Umbilical cord (tissue), 2 donors: ENCODE measurements around the gene SCMH1. TPM values are rescaled to one million over a fixed set of nuclear protein-coding genes. Genes with fewer than 3 reads are reported as not detected.
"Not testable (repeated sequence)": the region's sequence is repeated elsewhere in the genome, so short reads cannot be mapped to it uniquely, and the experiment has no call there.

Source experiments
- DNase-seq: peaks from one replicate; pipeline ENCODE4 v3.0.0-alpha.2; 2015; ENCODE audit warnings: low spot score
- total RNA-seq: library from RNA; depleted of rRNA; stranded (reverse); fragments of >200 nt; gene quantifications from one replicate; pipeline ENCODE4 v1.2.3, GENCODE V29; 2014; ENCODE audit warnings: low replicate concordance; ENCODE audit not compliant: insufficient read depth

The SCMH1 gene
- total RNA-seq, 1 donor from 2014 or later, result 120 TPM

- no peak for DNase-seq
These were observed 87.0 kb downstream of the SCMH1 start for GRCh38 chr1:41155105-41155504.

GRCh38 chr1:41153750-41154274 is 88.3 kb downstream of the SCMH1 start:
- DNase-seq, result no peak

- peak; percentile 79 for DNase-seq
These were observed 89.5 kb downstream of the SCMH1 start for GRCh38 chr1:41152622-41153044.

- peak; percentile 2 for DNase-seq
These were observed 90.3 kb downstream of the SCMH1 start for GRCh38 chr1:41151846-41152245.

- no peak for DNase-seq
These were observed 92.5 kb downstream of the SCMH1 start for GRCh38 chr1:41149570-41149969.

- DNase-seq, result no peak
These were observed 97.8 kb downstream of the SCMH1 start for GRCh38 chr1:41144285-41144684.

GRCh38 chr1:41138549-41138948 is 103.6 kb downstream of the SCMH1 start:
- DNase-seq, result no peak

- no peak for DNase-seq
These were observed 106.7 kb downstream of the SCMH1 start for GRCh38 chr1:41135196-41135947.

- not testable (repeated sequence) for DNase-seq
These were observed 107.8 kb downstream of the SCMH1 start for GRCh38 chr1:41134325-41134724.

- DNase-seq, result peak; percentile 20
These were observed 119.1 kb downstream of the SCMH1 start for GRCh38 chr1:41122851-41123518.

GRCh38 chr1:41122148-41122547 is 120.0 kb downstream of the SCMH1 start:
- no peak for DNase-seq

GRCh38 chr1:41118645-41119044 is 123.5 kb downstream of the SCMH1 start:
- DNase-seq, result no peak

GRCh38 chr1:41117241-41117640 is 124.9 kb downstream of the SCMH1 start:
- DNase-seq, result not testable (repeated sequence)

GRCh38 chr1:41110736-41111135 is 131.4 kb downstream of the SCMH1 start:
- DNase-seq, result no peak

- DNase-seq, result no peak
These were observed 131.8 kb downstream of the SCMH1 start for GRCh38 chr1:41110286-41110685.

- DNase-seq, result peak; percentile 91
These were observed 132.6 kb downstream of the SCMH1 start for GRCh38 chr1:41109310-41110197.

GRCh38 chr1:41108696-41109275 is 133.3 kb downstream of the SCMH1 start:
- peak; percentile 21 for DNase-seq

- DNase-seq, result peak; percentile 7
These were observed 138.3 kb downstream of the SCMH1 start for GRCh38 chr1:41103766-41104165.

GRCh38 chr1:41102653-41103052 is 139.5 kb downstream of the SCMH1 start:
- no peak for DNase-seq

GRCh38 chr1:41101950-41102607 is 140.0 kb downstream of the SCMH1 start:
- peak; percentile 96 for DNase-seq

GRCh38 chr1:41101076-41101475 is 141.0 kb downstream of the SCMH1 start:
- DNase-seq, result no peak
